SK-N-MC (cell line): ENCODE data around the gene RNF212B.

Source experiments
- EZH2 ChIP-seq: fragments of 200-600 bp; sonication (generic); IDR thresholded peaks from one replicate; pipeline ENCODE4 v1.6.1; 2017; ENCODE audit warnings: antibody characterized with exemption
- POLR2AphosphoS5 ChIP-seq: IDR thresholded peaks from 2 replicates; pipeline ENCODE4 v1.6.1; 2012; ENCODE audit warnings: mild to moderate bottlenecking, low read depth, low read length, borderline replicate concordance

DNA sequence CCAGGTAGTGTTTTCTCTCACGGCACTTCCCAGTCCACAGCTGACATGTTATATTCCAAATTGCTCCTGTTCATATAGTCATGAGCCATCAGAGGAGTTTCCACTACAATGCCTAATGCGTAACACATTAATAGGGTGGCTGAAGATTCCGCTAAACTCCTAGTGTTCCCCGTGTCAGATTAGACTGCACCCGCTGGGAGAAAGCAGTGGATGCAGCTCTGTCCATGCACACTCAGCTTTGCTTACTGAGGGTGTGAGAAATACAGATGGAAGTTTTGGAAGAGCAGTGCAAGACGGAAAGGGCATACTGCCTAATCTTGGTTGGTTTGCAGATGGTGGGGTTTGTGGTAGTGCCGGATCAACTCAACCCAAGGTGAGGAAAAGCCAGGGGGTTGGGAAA, 59.4 kb downstream of the RNF212B start:
- TF ChIP-seq POLR2AphosphoS5 (no peak), EZH2 (no peak)
